Gastroesophageal sphincter (tissue), 3 donors: ENCODE data around the gene CXCL16.

Source experiments
- EP300 ChIP-seq: sonication (generic); formaldehyde crosslinking; IDR thresholded peaks from one replicate; pipeline ENCODE4 v1.6.1; 2017; ENCODE audit warnings: antibody characterized with exemption, mild to moderate bottlenecking
- POLR2A ChIP-seq, 2 donors: fragments of 450-650 bp; IDR thresholded peaks; one replicate each; pipeline ENCODE4 v1.6.1; 2017; ENCODE audit warnings: antibody characterized with exemption in 2 of 2, mild to moderate bottlenecking in 2 of 2, moderate library complexity in 1 of 2
- POLR2AphosphoS5 ChIP-seq: sonication (generic); formaldehyde crosslinking; IDR thresholded peaks from one replicate; pipeline ENCODE4 v1.6.1; 2017; ENCODE audit warnings: antibody characterized with exemption
- TF ChIP-seq, protein P1 (sequence below), 4 experiments: fragments of 200-600 bp in 2 of 4; fragments of 450-650 bp in 2 of 4; sonication (generic) in 1 of 4; IDR thresholded peaks; one replicate each; pipeline ENCODE4 v1.5.1; 2017 to 2019; ENCODE audit warnings: antibody characterized with exemption in 4 of 4, mild to moderate bottlenecking in 2 of 4, moderate library complexity in 2 of 4

DNA sequence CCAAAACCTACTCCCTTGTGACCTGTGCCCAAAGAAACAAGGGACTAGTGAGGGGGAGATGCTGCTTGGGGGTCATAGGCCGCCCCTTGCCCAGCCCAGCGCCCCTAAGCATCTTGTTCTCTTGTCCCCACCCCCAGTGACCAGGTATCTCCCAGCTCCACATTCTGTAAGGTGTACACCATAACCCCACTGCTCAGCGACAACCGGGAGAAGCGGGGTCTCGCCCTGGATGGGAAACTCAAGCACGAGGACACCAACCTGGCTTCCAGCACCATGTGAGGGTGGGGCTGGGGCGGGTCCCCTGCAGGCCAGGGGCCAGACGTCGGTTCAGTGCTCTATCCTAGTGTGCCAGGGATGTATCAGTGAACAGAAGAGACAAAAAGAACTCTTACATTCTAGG lies 20.6 kb downstream of the CXCL16 start:
- TF ChIP-seq, protein P1, sequence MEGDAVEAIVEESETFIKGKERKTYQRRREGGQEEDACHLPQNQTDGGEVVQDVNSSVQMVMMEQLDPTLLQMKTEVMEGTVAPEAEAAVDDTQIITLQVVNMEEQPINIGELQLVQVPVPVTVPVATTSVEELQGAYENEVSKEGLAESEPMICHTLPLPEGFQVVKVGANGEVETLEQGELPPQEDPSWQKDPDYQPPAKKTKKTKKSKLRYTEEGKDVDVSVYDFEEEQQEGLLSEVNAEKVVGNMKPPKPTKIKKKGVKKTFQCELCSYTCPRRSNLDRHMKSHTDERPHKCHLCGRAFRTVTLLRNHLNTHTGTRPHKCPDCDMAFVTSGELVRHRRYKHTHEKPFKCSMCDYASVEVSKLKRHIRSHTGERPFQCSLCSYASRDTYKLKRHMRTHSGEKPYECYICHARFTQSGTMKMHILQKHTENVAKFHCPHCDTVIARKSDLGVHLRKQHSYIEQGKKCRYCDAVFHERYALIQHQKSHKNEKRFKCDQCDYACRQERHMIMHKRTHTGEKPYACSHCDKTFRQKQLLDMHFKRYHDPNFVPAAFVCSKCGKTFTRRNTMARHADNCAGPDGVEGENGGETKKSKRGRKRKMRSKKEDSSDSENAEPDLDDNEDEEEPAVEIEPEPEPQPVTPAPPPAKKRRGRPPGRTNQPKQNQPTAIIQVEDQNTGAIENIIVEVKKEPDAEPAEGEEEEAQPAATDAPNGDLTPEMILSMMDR (IDR thresholded peaks at IDR 0.05), result no peak
- TF ChIP-seq POLR2A (IDR thresholded peaks at IDR 0.05), result no peak
- TF ChIP-seq EP300, result no peak
- no peak for TF ChIP-seq POLR2AphosphoS5
